Left cardiac atrium (tissue), 4 donors: ENCODE measurements around the gene BACH2. TPM values are rescaled to one million over a fixed set of nuclear protein-coding genes. Genes with fewer than 3 reads are reported as not detected.
"Not testable (repeated sequence)": the region's sequence is repeated elsewhere in the genome, so short reads cannot be mapped to it uniquely, and the experiment has no call there.

Experiments used
- ATAC-seq, 2 donors: fragments of 200-7000 bp; cut with Tn5 transposase; one replicate each; pipeline ENCODE4 v1.9.1; 2020; ENCODE audit warnings: mild to moderate bottlenecking in 2 of 2, moderate library complexity in 2 of 2
- DNase-seq: peaks from one replicate; pipeline ENCODE4 v3.0.0-alpha.2; 2020
- intact Hi-C, 2 donors: fragments of 100-400 bp; cut with DNase I; formaldehyde crosslinking; loops; one replicate each; pipeline versions ENCODE4 v1.14.1 to v1.15.1; 2022 to 2023
- total RNA-seq, 2 donors: library from RNA; stranded (reverse); fragmentation: NEBNext Ultra II Directional; extraction: Animal tissue kit (Norgen Biotek cat#: 25700); gene quantifications; one replicate each; pipeline ENCODE4 v1.2.1, GENCODE V29; 2021
- donor health status: DM: no; HTN: yes; CAD: no.
- donor health status: DM: no; HTN: yes; CAD: no; lungs with severe emphysema.
- donor health status: DM: yes; HTN: yes; CAD: no.
- donor health status: Dilated cardiomyopathy.

The BACH2 gene
- total RNA-seq, 2 donors from 2014 or later = 2.0 to 2.5 TPM

GRCh38 chr6:89934685-89935366, 361.8 kb downstream of the BACH2 start:
- no peak for ATAC-seq
- intact Hi-C loops = no loop called here
- no peak for DNase-seq

GRCh38 chr6:89932245-89932802, 364.3 kb downstream of the BACH2 start:
- no peak for ATAC-seq
- no peak for DNase-seq
- intact Hi-C loops = no loop called here

- intact Hi-C loops = no loop called here
- DNase-seq (no peak), ATAC-seq (no peak)
Observed at GRCh38 chr6:89930789-89931188, 365.9 kb downstream of the BACH2 start.

GRCh38 chr6:89928604-89929003, 368.0 kb downstream of the BACH2 start:
- ATAC-seq (no peak), DNase-seq (no peak)

GRCh38 chr6:89927791-89928550, 368.7 kb downstream of the BACH2 start:
- DNase-seq (no peak), ATAC-seq (no peak)
- intact Hi-C loops = no loop called here

More at GRCh38 chr6:89928604-89929003, 368.0 kb downstream of the BACH2 start:
- intact Hi-C loops = no loop called here

- no peak for ATAC-seq
- intact Hi-C loops = no loop called here
Observed at GRCh38 chr6:89927264-89927663, 369.4 kb downstream of the BACH2 start.

GRCh38 chr6:89925826-89926225, 370.8 kb downstream of the BACH2 start:
- intact Hi-C loops = no loop called here

More at GRCh38 chr6:89927264-89927663, 369.4 kb downstream of the BACH2 start:
- DNase-seq = no peak

GRCh38 chr6:89924231-89924630, 372.4 kb downstream of the BACH2 start:
- intact Hi-C loops = no loop called here
- ATAC-seq (no peak), DNase-seq (no peak)

More at GRCh38 chr6:89925826-89926225, 370.8 kb downstream of the BACH2 start:
- no peak for DNase-seq
- no peak for ATAC-seq

- DNase-seq (no peak), ATAC-seq (no peak)
- intact Hi-C loops = no loop called here
Observed at GRCh38 chr6:89921691-89922090, 375.0 kb downstream of the BACH2 start.

GRCh38 chr6:89921197-89921596, 375.4 kb downstream of the BACH2 start:
- no peak for DNase-seq
- ATAC-seq = no peak
- intact Hi-C loops = no loop called here

- ATAC-seq (no peak), DNase-seq (no peak)
- intact Hi-C loops = no loop called here
Observed at GRCh38 chr6:89917801-89918366, 378.8 kb downstream of the BACH2 start.

- ATAC-seq = no peak
- no peak for DNase-seq
- intact Hi-C loops = no loop called here
Observed at GRCh38 chr6:89917216-89917615, 379.4 kb downstream of the BACH2 start.

- DNase-seq = no peak
- intact Hi-C loops = no loop called here
- ATAC-seq = no peak
Observed at GRCh38 chr6:89916136-89916920, 380.3 kb downstream of the BACH2 start.

GRCh38 chr6:89910902-89911240, 385.8 kb downstream of the BACH2 start:
- DNase-seq = no peak
- no peak for ATAC-seq
- intact Hi-C loops = no loop called here

- DNase-seq, intact Hi-C loops, ATAC-seq: not testable (repeated sequence)
Observed at GRCh38 chr6:89910001-89910901, 386.4 kb downstream of the BACH2 start.

GRCh38 chr6:89895276-89895874, 401.3 kb downstream of the BACH2 start:
- no peak for DNase-seq
- intact Hi-C loops = no loop called here
- peak; percentile 53 to 76 for ATAC-seq

GRCh38 chr6:89894169-89894568, 402.5 kb downstream of the BACH2 start, which contains the start of gene GJA10:
Gene GJA10 (plus strand): TSS chr6:89894469. CDS start chr6:89894469, 0 bp downstream.
- intact Hi-C loops = no loop called here
- DNase-seq = no peak
- ATAC-seq = no peak

- intact Hi-C loops, DNase-seq, ATAC-seq: not testable (repeated sequence)
Observed at GRCh38 chr6:89892577-89892976, 404.1 kb downstream of the BACH2 start.
